Lung (tissue), 12 donors: ENCODE results near the gene TTC34. TPM values are rescaled to one million over a fixed set of nuclear protein-coding genes. Genes with fewer than 3 reads are reported as not detected.

Source experiments
- ATAC-seq: fragments of 200-7000 bp; cut with Tn5 transposase; one replicate; pipeline ENCODE4 v1.9.1; 2020; ENCODE audit warnings: moderate number of reproducible peaks; ENCODE audit not compliant: insufficient read depth, low FRiP score
- DNase-seq, 3 donors: peaks; one replicate each; pipeline ENCODE4 v3.0.0-alpha.2; 2013 to 2017
- H3K27ac ChIP-seq, 2 donors: one replicate each; pipeline ENCODE4 v1.5.1; 2013; ENCODE audit warnings: mild to moderate bottlenecking in 2 of 2, moderate library complexity in 2 of 2, control low read depth in 1 of 2, inconsistent platforms in 1 of 2, low read depth in 1 of 2, low read length in 1 of 2
- H3K27me3 ChIP-seq, 3 donors: one replicate each; pipeline ENCODE4 v1.5.1; 2013; ENCODE audit warnings: low read length in 2 of 3; ENCODE audit not compliant: control insufficient read depth in 3 of 3, insufficient read depth in 3 of 3
- H3K36me3 ChIP-seq, 4 donors: one replicate each; pipeline ENCODE4 v1.5.1; 2013; ENCODE audit warnings: low read length in 4 of 4, mild to moderate bottlenecking in 1 of 4, moderate library complexity in 1 of 4; ENCODE audit not compliant: control insufficient read depth in 4 of 4, insufficient read depth in 4 of 4
- H3K4me1 ChIP-seq, 5 donors: one replicate each; pipeline ENCODE4 v1.5.1; 2013; ENCODE audit warnings: low read length in 5 of 5, mild to moderate bottlenecking in 2 of 5, moderate library complexity in 1 of 5; ENCODE audit not compliant: control insufficient read depth in 5 of 5, insufficient read depth in 5 of 5
- H3K4me3 ChIP-seq: one replicate; pipeline ENCODE4 v1.5.1; 2013; ENCODE audit warnings: mild to moderate bottlenecking, control low read depth, moderate library complexity
- H3K9ac ChIP-seq, 2 donors: one replicate each; pipeline ENCODE4 v1.5.1; 2013; ENCODE audit warnings: low read length in 2 of 2, control low read depth in 1 of 2; ENCODE audit not compliant: insufficient read depth in 1 of 2
- H3K9me3 ChIP-seq, 4 donors: one replicate each; pipeline ENCODE4 v1.5.1; 2013; ENCODE audit warnings: low read length in 3 of 4, mild to moderate bottlenecking in 1 of 4, moderate library complexity in 1 of 4; ENCODE audit not compliant: control insufficient read depth in 4 of 4, insufficient read depth in 3 of 4
- CTCF ChIP-seq: IDR thresholded peaks from 2 replicates; pipeline ENCODE4 v1.5.1; 2012; ENCODE audit warnings: mild to moderate bottlenecking; ENCODE audit errors: control extremely low read depth, extremely low read depth
- WGBS, 2 donors: extraction: QIAGEN DNeasy Blood & Tissue Kit; methylation state at CpG; one replicate each; pipeline ENCODE4 v1.1.7; 2013; 5-methylcytosine and 5-hydroxymethylcytosine counted together
- polyA plus RNA-seq, 2 donors: library from polyadenylated mRNA; stranded (reverse); fragments of 200-250 nt; gene quantifications; one replicate each; pipeline ENCODE4 v1.2.1, GENCODE V29; 2013
- total RNA-seq, 2 donors: library from RNA; depleted of rRNA in 1 of 2; stranded (reverse); fragments of >200 nt in 1 of 2; gene quantifications; one replicate each; pipeline ENCODE4 v1.2.1, GENCODE V29; 2014 to 2021
- donor health status: control.
- donor health status: control.
- donor health status: Bipolar disorder and iron deficiency.
- donor health status: healthy.
- donor health status: DM: yes; HTN: yes; CAD: no.

TTC34 gene
- total and polyA plus RNA-seq, 4 donors, result 0.30 to 3.3 (median 0.75) TPM

- Histone ChIP-seq H3K9me3 (peaks cover 0 to 2% (median 0%) of the 10 kb centered on the region in 4 donors), H3K4me3 (no peak overlapping the region), H3K9ac (no peak overlapping the region), H3K27ac (no peak overlapping the region), H3K27me3 (peaks cover 2 to 6% (median 4%) of the 10 kb centered on the region in 3 donors), H3K36me3 (no peaks in the 10 kb centered on the region), H3K4me1 (no peaks in the 10 kb centered on the region)
- no peak for ATAC-seq
- no peak for DNase-seq
- 80 to 85% methylated on average over 10 of the region's 10 CpGs for WGBS, 2 donors
- TF ChIP-seq CTCF, result no peak
These were observed 998 bp upstream of the TTC34 start for GRCh38 chr1:2802421-2802961.

- Histone ChIP-seq H3K36me3 (no peaks in the 10 kb centered on the region), H3K27me3 (peaks cover 0 to 6% (median 3%) of the 10 kb centered on the region in 3 donors), H3K4me1 (no peaks in the 10 kb centered on the region), H3K27ac (no peak overlapping the region), H3K9ac (no peak overlapping the region), H3K9me3 (peaks cover 0 to 6% (median 0%) of the 10 kb centered on the region in 4 donors), H3K4me3 (no peak overlapping the region)
- TF ChIP-seq CTCF, result no peak
- 68 to 81% methylated on average over 11 of the region's 11 CpGs for WGBS, 2 donors
- ATAC-seq, result no peak
- no peak for DNase-seq
These were observed 447 bp downstream of the TTC34 start for GRCh38 chr1:2801046-2801445.

GRCh38 chr1:2800664-2801045, 838 bp downstream of the TTC34 start:
- Histone ChIP-seq H3K27ac (no peak overlapping the region), H3K4me1 (no peaks in the 10 kb centered on the region), H3K9ac (no peak overlapping the region), H3K9me3 (peaks cover 0 to 8% (median 0%) of the 10 kb centered on the region in 4 donors), H3K4me3 (no peak overlapping the region), H3K36me3 (no peaks in the 10 kb centered on the region), H3K27me3 (peaks cover 0 to 6% (median 3%) of the 10 kb centered on the region in 3 donors)
- no peak for TF ChIP-seq CTCF
- DNase-seq, result no peak
- WGBS, 2 donors, result 69 to 88% methylated on average over 5 to 12 of the region's 12 CpGs
- no peak for ATAC-seq
